Astrocyte (in vitro differentiated cells and primary cell): ENCODE results near the gene RPS3. TPM values are rescaled to one million over a fixed set of nuclear protein-coding genes. Genes with fewer than 3 reads are reported as not detected.

Source experiments
- DNase-seq: peaks from one replicate; pipeline ENCODE4 v3.0.0-alpha.2; 2010; ENCODE audit warnings: low read depth
- FAIRE-seq: peaks from 2 replicates; lab custom pipeline; 2011; peaks lifted over from hg19 to GRCh38; lab: Jason Lieb, UNC
- H2AFZ ChIP-seq: 2 replicates; pipeline ENCODE4 v1.6.0; 2012; ENCODE audit warnings: low read depth, low read length, inconsistent platforms
- H3K27ac ChIP-seq: 2 replicates; pipeline ENCODE4 v1.5.1; 2011; ENCODE audit warnings: low read depth, low read length, inconsistent platforms
- H3K27me3 ChIP-seq: 2 replicates; pipeline ENCODE4 v1.6.0; 2011; ENCODE audit warnings: low read length, inconsistent platforms; ENCODE audit not compliant: insufficient read depth
- H3K36me3 ChIP-seq: 2 replicates; pipeline ENCODE4 v1.5.1; 2011; ENCODE audit warnings: low read length, inconsistent platforms; ENCODE audit not compliant: insufficient read depth
- H3K4me1 ChIP-seq: 2 replicates; pipeline ENCODE4 v1.5.1; 2011; ENCODE audit warnings: low read length, inconsistent platforms; ENCODE audit not compliant: insufficient read depth
- H3K4me2 ChIP-seq: 2 replicates; pipeline ENCODE4 v1.6.0; 2012; ENCODE audit warnings: low read length, inconsistent platforms
- H3K4me3 ChIP-seq: 2 replicates; pipeline ENCODE4 v1.5.1; 2011; ENCODE audit warnings: low read depth, mild to moderate bottlenecking, low read length, inconsistent platforms; ENCODE audit not compliant: insufficient read depth
- H3K79me2 ChIP-seq: 2 replicates; pipeline ENCODE4 v1.6.0; 2012; ENCODE audit warnings: mild to moderate bottlenecking, low read length, inconsistent platforms; ENCODE audit not compliant: insufficient read depth
- H3K9ac ChIP-seq: 2 replicates; pipeline ENCODE4 v1.6.0; 2012; ENCODE audit warnings: mild to moderate bottlenecking, low read length, inconsistent platforms
- H3K9me3 ChIP-seq: 2 replicates; pipeline ENCODE4 v1.5.1; 2012; ENCODE audit warnings: low read depth, mild to moderate bottlenecking, low read length, inconsistent platforms; ENCODE audit not compliant: insufficient read depth
- H4K20me1 ChIP-seq: 2 replicates; pipeline ENCODE4 v1.6.0; 2012; ENCODE audit warnings: low read length, inconsistent platforms; ENCODE audit not compliant: insufficient read depth
- H3K27ac Mint-ChIP-seq: one replicate; pipeline ENCODE4 v1.8.0; 2021; ENCODE audit warnings: mild to moderate bottlenecking, mixed read lengths; ENCODE audit not compliant: unreplicated experiment
- H3K27me3 Mint-ChIP-seq: one replicate; pipeline ENCODE4 v1.8.0; 2021; ENCODE audit warnings: low read depth, mixed read lengths; ENCODE audit not compliant: unreplicated experiment
- H3K36me3 Mint-ChIP-seq: one replicate; pipeline ENCODE4 v1.8.0; 2021; ENCODE audit warnings: low read depth, mixed read lengths; ENCODE audit not compliant: unreplicated experiment
- H3K4me1 Mint-ChIP-seq: one replicate; pipeline ENCODE4 v1.8.0; 2021; ENCODE audit warnings: low read depth, mixed read lengths; ENCODE audit not compliant: unreplicated experiment
- H3K4me3 Mint-ChIP-seq: one replicate; pipeline ENCODE4 v1.8.0; 2021; ENCODE audit warnings: mild to moderate bottlenecking, moderate library complexity, mixed read lengths; ENCODE audit not compliant: unreplicated experiment
- H3K9me3 Mint-ChIP-seq: one replicate; pipeline ENCODE4 v1.8.0; 2021; ENCODE audit warnings: mild to moderate bottlenecking, mixed read lengths; ENCODE audit not compliant: unreplicated experiment
- CTCF ChIP-seq: IDR thresholded peaks from 2 replicates; pipeline ENCODE4 v1.5.1; 2011; ENCODE audit warnings: low read depth, mild to moderate bottlenecking, inconsistent platforms, low read length, moderate library complexity; ENCODE audit not compliant: insufficient read depth
- EZH2 ChIP-seq: IDR thresholded peaks from 2 replicates; pipeline ENCODE4 v1.6.1; 2012; ENCODE audit warnings: mild to moderate bottlenecking, low read length, inconsistent platforms; ENCODE audit not compliant: insufficient read depth
- total RNA-seq: library from RNA; stranded (reverse); gene quantifications from 2 replicates; pipeline ENCODE4 v1.2.1, GENCODE V29; 2021

Gene RPS3
- total RNA-seq, 1 donor from 2014 or later = 1,898 TPM

DNA sequence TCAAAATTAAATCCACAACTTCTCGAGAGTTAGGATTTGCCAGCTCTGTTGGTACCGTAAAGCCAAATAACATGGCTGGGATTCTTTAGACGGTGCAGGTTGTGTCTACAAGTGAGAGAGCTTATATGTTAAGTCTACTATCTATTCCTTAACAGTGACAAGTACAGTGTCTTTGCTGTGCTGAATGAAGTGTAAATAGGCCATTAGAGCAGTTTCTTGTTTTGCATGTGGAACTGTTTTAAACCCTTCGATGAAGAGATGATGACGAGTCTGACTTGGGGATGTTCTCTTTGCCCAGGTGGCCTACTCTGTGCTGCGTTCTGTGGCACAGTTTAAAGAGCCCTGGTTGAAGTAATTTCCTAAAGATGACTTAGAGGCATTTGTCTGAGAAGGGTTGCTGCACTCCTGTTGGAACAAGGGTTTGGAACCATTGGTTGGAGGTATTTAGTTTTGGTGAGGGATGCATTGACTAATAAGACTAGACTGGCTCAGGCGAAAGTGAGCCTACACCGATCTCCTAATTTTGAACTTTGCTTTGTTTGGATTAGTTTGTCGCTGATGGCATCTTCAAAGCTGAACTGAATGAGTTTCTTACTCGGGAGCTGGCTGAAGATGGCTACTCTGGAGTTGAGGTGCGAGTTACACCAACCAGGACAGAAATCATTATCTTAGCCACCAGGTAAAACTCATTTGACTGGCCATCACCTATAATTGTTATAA is 988 bp downstream of the RPS3 start:
- Histone ChIP-seq H3K27ac (peak overlapping the region; percentile 90), H3K27me3 (no peaks in the 10 kb centered on the region), H3K79me2 (peaks cover 60% of the 10 kb centered on the region), H3K9me3 (no peaks in the 10 kb centered on the region), H3K4me2 (peak overlapping the region; percentile 95), H3K4me3 (peak overlapping the region; percentile 99), H2AFZ (no peak overlapping the region), H3K36me3 (peaks cover 42% of the 10 kb centered on the region), H4K20me1 (peaks cover 56% of the 10 kb centered on the region), H3K4me1 (peaks cover 34% of the 10 kb centered on the region), H3K9ac (peak overlapping the region; percentile 98)
- no peak for DNase-seq
- Mint-ChIP-seq H3K4me3 (peak overlapping the region; percentile 98), H3K4me1 (peaks cover 30% of the 10 kb centered on the region), H3K27me3 (no peaks in the 10 kb centered on the region), H3K27ac (peak overlapping the region; percentile 95), H3K9me3 (no peaks in the 10 kb centered on the region), H3K36me3 (peaks cover 32% of the 10 kb centered on the region)
- TF ChIP-seq CTCF (no peak), EZH2 (no peak)
- no peak for FAIRE-seq

DNA sequence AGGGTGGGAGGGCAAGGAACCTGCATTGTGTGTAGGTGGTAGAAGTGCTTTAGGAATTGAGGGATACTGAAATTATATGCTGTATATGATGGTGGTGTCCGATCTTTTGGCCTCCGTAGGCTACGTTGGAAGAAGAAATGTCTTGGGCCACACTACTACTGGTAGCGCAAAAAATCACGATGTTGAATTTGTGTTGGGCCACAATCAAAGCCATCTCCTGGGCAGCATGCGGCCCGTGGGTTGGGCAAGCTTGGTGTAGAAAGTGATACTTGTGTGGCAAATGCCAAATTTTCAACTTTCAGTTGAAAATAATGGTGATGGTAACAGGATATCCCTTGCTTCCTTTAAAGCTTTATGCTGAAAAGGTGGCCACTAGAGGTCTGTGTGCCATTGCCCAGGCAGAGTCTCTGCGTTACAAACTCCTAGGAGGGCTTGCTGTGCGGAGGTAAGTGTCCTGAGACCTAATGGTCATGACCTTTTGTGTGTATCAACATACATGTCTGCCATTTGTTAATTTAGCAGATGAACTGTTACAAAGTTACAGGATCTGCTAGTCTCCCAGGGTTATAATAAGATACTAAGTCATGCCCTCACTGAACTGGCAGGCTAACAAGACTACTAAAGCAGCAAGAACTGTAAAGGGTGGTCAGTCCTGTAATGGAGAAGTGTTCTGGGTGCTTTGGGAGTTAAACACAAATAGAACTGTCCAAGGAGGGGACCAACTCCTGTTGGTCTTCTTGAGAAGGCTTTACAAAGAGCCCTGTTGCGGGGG is 2.9 kb downstream of the RPS3 start:
- peak overlapping the region; percentile 99 for H3K4me3 ChIP-seq

More for the DNA sequence above, 2.9 kb downstream of the RPS3 start:
- no peak overlapping the region for H3K27ac ChIP-seq
- H3K9ac ChIP-seq = peak overlapping the region; percentile 98
- Mint-ChIP-seq H3K4me3 (peak overlapping the region; percentile 98), H3K27me3 (no peaks in the 10 kb centered on the region), H3K36me3 (peaks cover 37% of the 10 kb centered on the region), H3K9me3 (no peaks in the 10 kb centered on the region), H3K27ac (peak overlapping the region; percentile 93), H3K4me1 (peaks cover 38% of the 10 kb centered on the region)
- H2AFZ ChIP-seq = no peak overlapping the region
- TF ChIP-seq EZH2 = no peak
- no peak for TF ChIP-seq CTCF
- no peak for FAIRE-seq
- no peak for DNase-seq
- no peaks in the 10 kb centered on the region for H3K27me3 ChIP-seq
- peaks cover 79% of the 10 kb centered on the region for H3K79me2 ChIP-seq
- H4K20me1 ChIP-seq = peaks cover 75% of the 10 kb centered on the region
- H3K9me3 ChIP-seq = no peaks in the 10 kb centered on the region
- H3K36me3 ChIP-seq = peaks cover 58% of the 10 kb centered on the region
- peak overlapping the region; percentile 95 for H3K4me2 ChIP-seq
- peaks cover 40% of the 10 kb centered on the region for H3K4me1 ChIP-seq
